ENCODE results near the gene GAB2. TPM values are rescaled to one million over a fixed set of nuclear protein-coding genes. Genes with fewer than 3 reads are reported as not detected.

The GAB2 gene
- total RNA-seq, 5 donors from 2014 or later (not counting 1 experiment from before 2014, with no cell fraction given): 5.4 to 17.2 (median 8.8) TPM

- peaks cover 0 to 12% of the 10 kb centered on the region in 2 experiments for H3K27me3 ChIP-seq (replicated peaks in 1 of 2; ENCODE audit: control insufficient read depth in 2 of 2, extremely low read depth in 1 of 2, insufficient read depth in 2 of 2, low read length in 1 of 2)
- H3K4me3 Mint-ChIP-seq: no peak overlapping the region
- peaks cover under 1 to 9% of the 10 kb centered on the region in 2 experiments for H3K4me1 ChIP-seq (ENCODE audit: control insufficient read depth in 1 of 2, extremely low read depth in 1 of 2, insufficient read depth in 2 of 2, low read length in 2 of 2)
- no peaks in the 10 kb centered on the region for H3K9me3 ChIP-seq
- H3K27ac Mint-ChIP-seq: no peak overlapping the region
- no peak overlapping the region for H3K27ac ChIP-seq (ENCODE audit: low read length)
- no peaks in the 10 kb centered on the region for H3K9me3 Mint-ChIP-seq
- no peak for DNase-seq
- ATAC-seq (replicated peaks in 1 of 4): no peak
- ChIA-PET CTCF (no interaction called here), POLR2A (interaction anchor here in 1 of 2 donors (0.7 kb wide), 1 partner anchor 52 kb away, joined by 3 read pairs; no protein-coding TSS in a partner anchor)
- no peaks in the 10 kb centered on the region for H3K36me3 ChIP-seq (ENCODE audit: control insufficient read depth in 2 of 2, extremely low read depth in 1 of 2, insufficient read depth in 1 of 2, low read length in 1 of 2)
- H3K27me3 Mint-ChIP-seq: peaks cover 8 to 14% of the 10 kb centered on the region in 2 donors
- no peak overlapping the region for H3K4me3 ChIP-seq (ENCODE audit: control insufficient read depth in 1 of 2, extremely low read depth in 1 of 2, low read length in 1 of 2)
- peaks cover 4% of the 10 kb centered on the region for H3K36me3 Mint-ChIP-seq
- 80% methylated on average over 1 of the region's 7 CpGs for WGBS (ENCODE audit: insufficient coverage)
- H3K4me1 Mint-ChIP-seq: peaks cover 5 to 21% (median 8%) of the 10 kb centered on the region in 3 donors
These were observed 7.0 kb upstream of the GAB2 start for GRCh38 chr11:78424334-78425270.

GRCh38 chr11:78423241-78423640 lies 5.6 kb upstream of the GAB2 start:
- Histone ChIP-seq H3K4me3 (ENCODE audit: control insufficient read depth in 1 of 2, extremely low read depth in 1 of 2, low read length in 1 of 2) (no peak overlapping the region), H3K27me3 (replicated peaks in 1 of 2; ENCODE audit: control insufficient read depth in 2 of 2, extremely low read depth in 1 of 2, insufficient read depth in 2 of 2, low read length in 1 of 2) (peaks cover 0 to 14% of the 10 kb centered on the region in 2 experiments), H3K4me1 (ENCODE audit: control insufficient read depth in 1 of 2, extremely low read depth in 1 of 2, insufficient read depth in 2 of 2, low read length in 2 of 2) (peaks cover 3 to 14% of the 10 kb centered on the region in 2 experiments), H3K9me3 (no peaks in the 10 kb centered on the region), H3K36me3 (ENCODE audit: control insufficient read depth in 2 of 2, extremely low read depth in 1 of 2, insufficient read depth in 1 of 2, low read length in 1 of 2) (no peaks in the 10 kb centered on the region), H3K27ac (ENCODE audit: low read length) (no peak overlapping the region)
- no peak for ATAC-seq (replicated peaks in 1 of 4)
- no peaks in the 10 kb centered on the region for H3K36me3 Mint-ChIP-seq
- POLR2A ChIA-PET: no interaction called here
- no peak overlapping the region for H3K27ac Mint-ChIP-seq
- no peak for DNase-seq
- CTCF ChIA-PET: no interaction called here
- WGBS (ENCODE audit: insufficient coverage): 100% methylated on average over 1 of the region's 2 CpGs
- peaks cover 8 to 27% (median 14%) of the 10 kb centered on the region in 3 donors for H3K4me1 Mint-ChIP-seq
- H3K27me3 Mint-ChIP-seq: peaks cover 18% of the 10 kb centered on the region in 2 donors
- H3K9me3 Mint-ChIP-seq: no peaks in the 10 kb centered on the region
- H3K4me3 Mint-ChIP-seq: no peak overlapping the region

- no peak overlapping the region for H3K27ac ChIP-seq (ENCODE audit: low read length)
- H3K4me1 ChIP-seq (ENCODE audit: control insufficient read depth in 1 of 2, extremely low read depth in 1 of 2, insufficient read depth in 2 of 2, low read length in 2 of 2): peaks cover 5 to 25% of the 10 kb centered on the region in 2 experiments
- Mint-ChIP-seq H3K9me3 (no peaks in the 10 kb centered on the region), H3K4me1 (peaks cover 17 to 38% (median 22%) of the 10 kb centered on the region in 3 donors), H3K27me3 (peaks cover 18 to 19% of the 10 kb centered on the region in 2 donors), H3K36me3 (no peaks in the 10 kb centered on the region), H3K27ac (no peak overlapping the region), H3K4me3 (no peak overlapping the region)
- no peaks in the 10 kb centered on the region for H3K36me3 ChIP-seq (ENCODE audit: control insufficient read depth in 2 of 2, extremely low read depth in 1 of 2, insufficient read depth in 1 of 2, low read length in 1 of 2)
- H3K9me3 ChIP-seq: no peaks in the 10 kb centered on the region
- POLR2A ChIA-PET: no interaction called here
- DNase-seq: peak in 20 of 35 experiments; percentile 5 to 61 (median 20)
- peaks cover 0 to 20% of the 10 kb centered on the region in 2 experiments for H3K27me3 ChIP-seq (replicated peaks in 1 of 2; ENCODE audit: control insufficient read depth in 2 of 2, extremely low read depth in 1 of 2, insufficient read depth in 2 of 2, low read length in 1 of 2)
- no peak overlapping the region for H3K4me3 ChIP-seq (ENCODE audit: control insufficient read depth in 1 of 2, extremely low read depth in 1 of 2, low read length in 1 of 2)
- ATAC-seq (replicated peaks in 1 of 4): no peak
- WGBS (ENCODE audit: insufficient coverage): no CpG with 5 or more reads among the region's 9 CpGs
- CTCF ChIA-PET: interaction anchor here (0.6 to 1.1 kb wide), 2 partner anchors 14 to 124 kb away, joined by 4 to 5 read pairs; no protein-coding TSS in a partner anchor
These were observed 3.2 kb upstream of the GAB2 start for GRCh38 chr11:78420796-78421209.

GRCh38 chr11:78420255-78420764 lies 2.7 kb upstream of the GAB2 start:
- Mint-ChIP-seq H3K27ac (peak overlapping the region in 1 of 2 donors; percentile 40), H3K27me3 (peaks cover 18 to 19% of the 10 kb centered on the region in 2 donors), H3K4me1 (peaks cover 17 to 41% (median 22%) of the 10 kb centered on the region in 3 donors), H3K9me3 (no peaks in the 10 kb centered on the region), H3K36me3 (no peaks in the 10 kb centered on the region), H3K4me3 (peak overlapping the region; percentile 12 to 54 (median 43))
- peak in 25 of 35 experiments; percentile 7 to 66 (median 37) for DNase-seq
- Histone ChIP-seq H3K27ac (ENCODE audit: low read length) (no peak overlapping the region), H3K27me3 (replicated peaks in 1 of 2; ENCODE audit: control insufficient read depth in 2 of 2, extremely low read depth in 1 of 2, insufficient read depth in 2 of 2, low read length in 1 of 2) (peaks cover 0 to 20% of the 10 kb centered on the region in 2 experiments), H3K9me3 (no peaks in the 10 kb centered on the region), H3K4me3 (ENCODE audit: control insufficient read depth in 1 of 2, extremely low read depth in 1 of 2, low read length in 1 of 2) (no peak overlapping the region), H3K36me3 (ENCODE audit: control insufficient read depth in 2 of 2, extremely low read depth in 1 of 2, insufficient read depth in 1 of 2, low read length in 1 of 2) (no peaks in the 10 kb centered on the region), H3K4me1 (ENCODE audit: control insufficient read depth in 1 of 2, extremely low read depth in 1 of 2, insufficient read depth in 2 of 2, low read length in 2 of 2) (peaks cover 5 to 25% of the 10 kb centered on the region in 2 experiments)
- ATAC-seq (replicated peaks in 1 of 4): no peak
- POLR2A ChIA-PET: no interaction called here
- WGBS (ENCODE audit: insufficient coverage): 20% methylated on average over 1 of the region's 9 CpGs
- CTCF ChIA-PET: interaction anchor here in 1 of 2 donors (0.7 to 1.1 kb wide), 2 partner anchors 15 to 42 kb away, joined by 3 to 4 read pairs; no protein-coding TSS in a partner anchor

GRCh38 chr11:78419327-78419726 lies 1.7 kb upstream of the GAB2 start:
- peak overlapping the region; percentile 28 to 78 (median 73) for H3K4me3 Mint-ChIP-seq

More at GRCh38 chr11:78419327-78419726, 1.7 kb upstream of the GAB2 start:
- peaks cover 5 to 25% of the 10 kb centered on the region in 2 experiments for H3K4me1 ChIP-seq (ENCODE audit: control insufficient read depth in 1 of 2, extremely low read depth in 1 of 2, insufficient read depth in 2 of 2, low read length in 2 of 2)
- peak in 1 of 35 experiments; percentile 7 for DNase-seq
- POLR2A ChIA-PET: no interaction called here
- H3K27me3 ChIP-seq (replicated peaks in 1 of 2; ENCODE audit: control insufficient read depth in 2 of 2, extremely low read depth in 1 of 2, insufficient read depth in 2 of 2, low read length in 1 of 2): peaks cover 0 to 20% of the 10 kb centered on the region in 2 experiments
- peaks cover 17 to 37% (median 22%) of the 10 kb centered on the region in 3 donors for H3K4me1 Mint-ChIP-seq
- peak overlapping the region in 1 of 2 donors; percentile 11 for H3K27ac Mint-ChIP-seq
- no peaks in the 10 kb centered on the region for H3K36me3 ChIP-seq (ENCODE audit: control insufficient read depth in 2 of 2, extremely low read depth in 1 of 2, insufficient read depth in 1 of 2, low read length in 1 of 2)
- no peak overlapping the region for H3K27ac ChIP-seq (ENCODE audit: low read length)
- CTCF ChIA-PET: interaction anchor here (0.6 to 5.7 kb wide), 7 partner anchors 9 to 156 kb away, joined by 3 to 62 read pairs (median 3); partner anchors contain the start of gene NARS2 (in 1 of the 2)
- H3K9me3 ChIP-seq: no peaks in the 10 kb centered on the region
- ATAC-seq (replicated peaks in 1 of 4): no peak
- H3K4me3 ChIP-seq (ENCODE audit: control insufficient read depth in 1 of 2, extremely low read depth in 1 of 2, low read length in 1 of 2): no peak overlapping the region
- H3K36me3 Mint-ChIP-seq: no peaks in the 10 kb centered on the region
- peaks cover 18 to 19% of the 10 kb centered on the region in 2 donors for H3K27me3 Mint-ChIP-seq
- H3K9me3 Mint-ChIP-seq: no peaks in the 10 kb centered on the region
- WGBS (ENCODE audit: insufficient coverage): 100% methylated on average over 3 of the region's 5 CpGs

All from T-cell (primary cell).